ENCODE measurements around the gene EML3. TPM values are rescaled to one million over a fixed set of nuclear protein-coding genes. Genes with fewer than 3 reads are reported as not detected.

Gene EML3
- total RNA-seq, 2 donors from 2014 or later, result 51.5 to 57.7 TPM

DNA sequence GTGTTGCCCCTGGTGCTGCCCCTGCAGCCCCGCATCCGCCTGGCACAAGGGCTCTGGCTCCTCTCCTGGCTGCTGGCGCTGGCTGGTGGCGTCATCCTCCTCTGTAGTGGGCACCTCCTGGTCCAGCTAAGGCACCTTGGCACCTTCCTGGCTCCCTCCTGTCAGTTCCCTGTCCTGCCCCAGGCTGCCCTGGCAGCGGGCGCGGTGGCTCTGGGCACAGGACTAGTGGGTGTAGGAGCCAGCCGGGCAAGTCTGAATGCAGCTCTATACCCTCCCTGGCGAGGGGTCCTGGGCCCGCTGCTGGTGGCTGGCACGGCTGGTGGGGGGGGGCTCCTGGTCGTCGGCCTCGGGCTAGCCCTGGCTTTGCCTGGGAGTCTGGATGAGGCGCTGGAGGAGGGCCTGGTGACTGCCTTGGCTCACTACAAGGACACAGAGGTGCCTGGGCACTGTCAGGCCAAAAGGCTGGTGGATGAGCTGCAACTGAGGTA is 760 bp upstream of the EML3 start:
- Histone ChIP-seq H3K4me1 (ENCODE audit: control insufficient read depth, insufficient read depth, low read length) (peaks cover 7% of the 10 kb centered on the region), H3K36me3 (ENCODE audit: control insufficient read depth, insufficient read depth, low read length) (no peaks in the 10 kb centered on the region), H3K4me3 (ENCODE audit: low read length) (no peak overlapping the region), H3K9me3 (ENCODE audit: control insufficient read depth, low read length) (no peaks in the 10 kb centered on the region), H3K27me3 (ENCODE audit: control insufficient read depth, insufficient read depth, low read length, poor library complexity, severe bottlenecking) (no peaks in the 10 kb centered on the region), H3K9ac (ENCODE audit: extremely low read depth, low read length, poor library complexity, severe bottlenecking) (no peak overlapping the region), H3K27ac (ENCODE audit: low read depth, low read length) (no peak overlapping the region)
- 91 to 94% methylated on average over 8 to 15 of the region's 15 CpGs for WGBS, 2 experiments (ENCODE audit: insufficient coverage in 1 of 2, insufficient read length in 1 of 2)
- Mint-ChIP-seq H3K27me3 (ENCODE audit: insufficient read depth) (no peaks in the 10 kb centered on the region), H3K36me3 (ENCODE audit: low read depth) (peaks cover 9% of the 10 kb centered on the region), H3K9me3 (no peaks in the 10 kb centered on the region), H3K27ac (peak overlapping the region; percentile 91), H3K4me3 (peak overlapping the region; percentile 74), H3K4me1 (peaks cover 22% of the 10 kb centered on the region)
- TF ChIP-seq, protein P1, sequence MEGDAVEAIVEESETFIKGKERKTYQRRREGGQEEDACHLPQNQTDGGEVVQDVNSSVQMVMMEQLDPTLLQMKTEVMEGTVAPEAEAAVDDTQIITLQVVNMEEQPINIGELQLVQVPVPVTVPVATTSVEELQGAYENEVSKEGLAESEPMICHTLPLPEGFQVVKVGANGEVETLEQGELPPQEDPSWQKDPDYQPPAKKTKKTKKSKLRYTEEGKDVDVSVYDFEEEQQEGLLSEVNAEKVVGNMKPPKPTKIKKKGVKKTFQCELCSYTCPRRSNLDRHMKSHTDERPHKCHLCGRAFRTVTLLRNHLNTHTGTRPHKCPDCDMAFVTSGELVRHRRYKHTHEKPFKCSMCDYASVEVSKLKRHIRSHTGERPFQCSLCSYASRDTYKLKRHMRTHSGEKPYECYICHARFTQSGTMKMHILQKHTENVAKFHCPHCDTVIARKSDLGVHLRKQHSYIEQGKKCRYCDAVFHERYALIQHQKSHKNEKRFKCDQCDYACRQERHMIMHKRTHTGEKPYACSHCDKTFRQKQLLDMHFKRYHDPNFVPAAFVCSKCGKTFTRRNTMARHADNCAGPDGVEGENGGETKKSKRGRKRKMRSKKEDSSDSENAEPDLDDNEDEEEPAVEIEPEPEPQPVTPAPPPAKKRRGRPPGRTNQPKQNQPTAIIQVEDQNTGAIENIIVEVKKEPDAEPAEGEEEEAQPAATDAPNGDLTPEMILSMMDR (conservative IDR thresholded peaks at IDR 0.05), result no peak
- no peak for DNase-seq

DNA sequence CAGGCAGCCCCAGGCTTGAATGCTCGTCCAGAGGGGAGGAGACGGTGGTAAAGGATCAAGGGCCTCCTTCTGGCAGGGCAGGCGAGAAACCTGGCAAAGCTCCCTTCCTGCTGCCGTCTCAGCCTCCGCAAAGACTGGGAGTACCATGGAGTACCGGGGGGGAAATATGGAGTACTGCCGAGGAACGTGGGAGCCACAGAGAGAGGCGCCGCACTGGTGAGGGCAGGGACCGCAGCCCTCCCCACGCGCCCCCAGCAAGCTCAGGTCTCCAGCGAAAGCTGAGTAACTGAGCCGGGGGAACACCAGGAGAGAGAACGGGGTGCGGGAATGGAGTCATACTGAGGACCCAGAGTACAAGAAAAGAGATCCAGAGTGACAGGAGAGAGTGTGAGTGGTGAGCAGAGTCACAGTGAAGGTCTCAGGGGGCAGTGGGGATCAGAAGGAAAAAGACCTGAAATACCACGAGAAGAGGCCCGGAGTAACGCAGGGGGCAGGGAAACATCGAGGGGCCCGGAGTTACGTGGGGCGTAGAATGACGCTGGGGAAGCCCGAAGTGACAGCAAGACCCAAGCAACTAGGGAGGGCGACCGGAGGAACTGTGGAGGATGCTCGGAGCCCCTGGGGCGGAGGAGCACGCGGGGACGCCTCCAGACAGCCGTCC is 740 bp downstream of the EML3 start:
- TF ChIP-seq, protein P1 (conservative IDR thresholded peaks at IDR 0.05), result no peak
- peak; percentile 78 for DNase-seq
- Mint-ChIP-seq H3K4me3 (peak overlapping the region; percentile 74), H3K27ac (peak overlapping the region; percentile 56), H3K27me3 (ENCODE audit: insufficient read depth) (no peaks in the 10 kb centered on the region), H3K9me3 (no peaks in the 10 kb centered on the region), H3K36me3 (ENCODE audit: low read depth) (peaks cover 9% of the 10 kb centered on the region), H3K4me1 (peaks cover 32% of the 10 kb centered on the region)
- Histone ChIP-seq H3K9ac (ENCODE audit: extremely low read depth, low read length, poor library complexity, severe bottlenecking) (peak overlapping the region; percentile 67), H3K9me3 (ENCODE audit: control insufficient read depth, low read length) (no peaks in the 10 kb centered on the region), H3K27me3 (ENCODE audit: control insufficient read depth, insufficient read depth, low read length, poor library complexity, severe bottlenecking) (no peaks in the 10 kb centered on the region), H3K36me3 (ENCODE audit: control insufficient read depth, insufficient read depth, low read length) (no peaks in the 10 kb centered on the region), H3K4me3 (ENCODE audit: low read length) (peak overlapping the region; percentile 89), H3K27ac (ENCODE audit: low read depth, low read length) (no peak overlapping the region), H3K4me1 (ENCODE audit: control insufficient read depth, insufficient read depth, low read length) (peaks cover 7% of the 10 kb centered on the region)
- WGBS, 2 experiments (ENCODE audit: insufficient coverage in 1 of 2, insufficient read length in 1 of 2), result 8 to 13% methylated on average over 19 to 34 of the region's 34 CpGs

DNA sequence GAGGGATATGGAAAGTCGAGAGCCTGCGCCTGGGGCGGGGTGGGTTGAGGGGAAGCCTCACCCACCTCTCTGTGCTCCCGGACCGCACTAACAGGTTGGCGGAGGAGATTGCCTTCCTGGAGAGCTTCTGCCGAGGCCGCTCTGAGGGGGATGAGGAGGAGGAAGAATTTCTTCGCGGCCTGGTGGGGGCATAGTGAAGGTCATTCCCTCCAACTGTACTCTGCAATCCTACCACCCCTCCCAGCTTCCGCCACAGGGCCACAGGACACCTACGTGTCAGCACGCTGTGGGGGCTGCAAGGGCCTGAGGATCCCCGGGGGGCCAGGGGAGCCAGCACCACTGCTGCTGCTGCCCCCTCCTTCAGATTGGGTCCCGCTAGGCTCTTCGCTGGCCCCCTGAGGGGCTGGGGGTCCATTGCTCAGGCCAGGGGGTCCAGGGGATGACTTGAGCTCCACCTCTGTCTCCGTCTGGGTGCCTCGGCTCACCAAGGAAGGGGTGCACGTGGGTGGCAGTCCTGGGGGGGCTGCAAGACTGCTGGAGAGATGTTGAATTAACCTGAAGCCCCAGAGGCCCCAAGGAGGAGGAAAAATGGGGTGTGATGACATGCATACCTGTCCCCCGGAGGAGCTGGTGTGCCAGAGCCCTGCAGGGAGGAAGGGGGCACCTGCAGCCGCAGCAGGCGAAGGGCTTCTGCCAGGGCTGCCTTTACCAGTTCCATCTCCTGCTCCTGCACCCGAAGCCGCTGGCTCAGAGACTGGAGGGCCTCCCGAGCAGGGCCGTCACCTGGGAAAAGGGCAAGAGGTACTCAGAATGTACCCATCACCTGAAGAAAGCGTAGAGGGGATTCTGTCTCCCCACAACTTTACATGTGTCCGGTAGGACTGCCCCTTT is 1.5 kb downstream of the EML3 start:
- Mint-ChIP-seq H3K9me3 (no peaks in the 10 kb centered on the region), H3K4me3 (peak overlapping the region; percentile 74), H3K4me1 (peaks cover 36% of the 10 kb centered on the region), H3K36me3 (ENCODE audit: low read depth) (peaks cover 9% of the 10 kb centered on the region), H3K27me3 (ENCODE audit: insufficient read depth) (no peaks in the 10 kb centered on the region), H3K27ac (no peak overlapping the region)
- Histone ChIP-seq H3K4me1 (ENCODE audit: control insufficient read depth, insufficient read depth, low read length) (peaks cover 7% of the 10 kb centered on the region), H3K9me3 (ENCODE audit: control insufficient read depth, low read length) (no peaks in the 10 kb centered on the region), H3K4me3 (ENCODE audit: low read length) (peak overlapping the region; percentile 89), H3K9ac (ENCODE audit: extremely low read depth, low read length, poor library complexity, severe bottlenecking) (peak overlapping the region; percentile 67), H3K36me3 (ENCODE audit: control insufficient read depth, insufficient read depth, low read length) (no peaks in the 10 kb centered on the region), H3K27me3 (ENCODE audit: control insufficient read depth, insufficient read depth, low read length, poor library complexity, severe bottlenecking) (no peaks in the 10 kb centered on the region), H3K27ac (ENCODE audit: low read depth, low read length) (no peak overlapping the region)
- TF ChIP-seq, protein P1 (conservative IDR thresholded peaks at IDR 0.05), result no peak
- 83 to 87% methylated on average over 6 to 26 of the region's 28 CpGs for WGBS, 2 experiments (ENCODE audit: insufficient coverage in 1 of 2, insufficient read length in 1 of 2)
- no peak for DNase-seq

Measured in endodermal cell (in vitro differentiated cells).